Measurements from ENCODE around the gene ISY1.

DNA sequence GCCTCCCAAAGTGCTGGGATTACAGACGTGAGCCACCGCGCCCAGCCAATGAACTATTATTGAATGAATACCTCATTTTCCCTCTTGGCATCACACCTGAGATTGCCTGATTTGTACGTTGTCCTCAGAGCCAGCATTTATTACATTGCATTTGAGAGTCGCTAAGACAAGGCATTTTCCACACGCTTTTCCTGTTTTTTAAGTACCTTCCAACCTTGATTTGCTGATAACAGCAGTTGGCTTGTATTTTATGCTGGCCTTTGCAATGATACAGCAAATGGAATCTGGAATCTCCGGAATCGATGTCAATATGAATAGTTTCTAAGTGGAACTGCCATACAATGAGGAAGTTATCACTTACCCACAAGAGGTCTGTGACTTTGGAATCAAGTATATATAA is 38.5 kb upstream of the ISY1 start:
- TF ChIP-seq, protein P1, sequence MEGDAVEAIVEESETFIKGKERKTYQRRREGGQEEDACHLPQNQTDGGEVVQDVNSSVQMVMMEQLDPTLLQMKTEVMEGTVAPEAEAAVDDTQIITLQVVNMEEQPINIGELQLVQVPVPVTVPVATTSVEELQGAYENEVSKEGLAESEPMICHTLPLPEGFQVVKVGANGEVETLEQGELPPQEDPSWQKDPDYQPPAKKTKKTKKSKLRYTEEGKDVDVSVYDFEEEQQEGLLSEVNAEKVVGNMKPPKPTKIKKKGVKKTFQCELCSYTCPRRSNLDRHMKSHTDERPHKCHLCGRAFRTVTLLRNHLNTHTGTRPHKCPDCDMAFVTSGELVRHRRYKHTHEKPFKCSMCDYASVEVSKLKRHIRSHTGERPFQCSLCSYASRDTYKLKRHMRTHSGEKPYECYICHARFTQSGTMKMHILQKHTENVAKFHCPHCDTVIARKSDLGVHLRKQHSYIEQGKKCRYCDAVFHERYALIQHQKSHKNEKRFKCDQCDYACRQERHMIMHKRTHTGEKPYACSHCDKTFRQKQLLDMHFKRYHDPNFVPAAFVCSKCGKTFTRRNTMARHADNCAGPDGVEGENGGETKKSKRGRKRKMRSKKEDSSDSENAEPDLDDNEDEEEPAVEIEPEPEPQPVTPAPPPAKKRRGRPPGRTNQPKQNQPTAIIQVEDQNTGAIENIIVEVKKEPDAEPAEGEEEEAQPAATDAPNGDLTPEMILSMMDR (IDR thresholded peaks at IDR 0.05) = no peak
- no peak for TF ChIP-seq POLR2A (IDR thresholded peaks at IDR 0.05)
